Measurements from ENCODE around the gene EXOG.

- TF ChIP-seq POLR2A (IDR thresholded peaks at IDR 0.05; ENCODE audit: low read length) (no peak), GATA1 (IDR thresholded peaks at IDR 0.05; ENCODE audit: low read depth, low read length) (no peak)
Measured at GRCh38 chr3:38519000-38519399, 22.9 kb downstream of the EXOG start.

All from erythroblast (primary cell).